ENCODE results near the gene PSMD13. TPM values are rescaled to one million over a fixed set of nuclear protein-coding genes. Genes with fewer than 3 reads are reported as not detected.

PSMD13 gene
- total and polyA plus RNA-seq, 2 of the 13 experiments (the other 11 are each of a cell fraction or from before 2014, with no cell fraction given) = 83.0 to 117 TPM

DNA sequence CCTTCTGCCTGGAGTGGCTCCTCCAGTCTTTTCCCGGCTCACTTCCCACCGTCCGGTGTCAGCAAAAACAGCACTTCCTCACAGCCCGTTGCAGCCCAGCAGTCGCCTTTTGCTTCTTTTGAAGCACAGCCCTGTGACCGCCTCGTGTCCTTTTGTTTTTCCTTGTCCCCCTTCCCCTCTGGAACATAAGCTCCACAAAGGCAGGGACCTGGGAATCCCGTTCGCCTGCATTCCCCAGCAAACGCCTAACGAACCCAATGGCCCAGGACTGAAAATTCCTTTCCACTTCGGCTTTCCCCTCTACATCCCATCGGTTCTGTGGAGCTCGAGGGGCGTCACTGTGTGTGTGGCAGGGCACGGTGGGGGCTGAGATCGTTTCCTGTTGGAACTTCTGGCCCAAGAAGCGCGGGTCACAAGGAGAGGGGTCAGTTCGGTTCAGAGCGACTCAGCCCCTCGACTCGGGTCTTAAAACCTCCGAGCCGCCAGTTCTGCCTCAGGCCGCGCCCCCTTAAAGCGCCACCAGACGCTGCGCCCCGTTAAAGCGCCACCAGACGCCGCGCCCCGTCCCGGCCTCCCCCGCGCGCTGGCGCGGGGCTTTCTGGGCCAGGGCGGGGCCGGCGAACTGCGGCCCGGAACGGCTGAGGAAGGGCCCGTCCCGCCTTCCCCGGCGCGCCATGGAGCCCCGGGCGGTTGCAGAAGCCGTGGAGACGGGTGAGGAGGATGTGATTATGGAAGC is 28.4 kb upstream of the PSMD13 start (continued):
- no peak for TF ChIP-seq GLI4 (CRISPR knock-in tag; IDR thresholded peaks at IDR 0.05; ENCODE audit: borderline replicate concordance)
- TF ChIP-seq SATB2 (CRISPR knock-in tag; IDR thresholded peaks at IDR 0.05) = no peak
- TF ChIP-seq ATM (IDR thresholded peaks at IDR 0.05; ENCODE audit: borderline replicate concordance) = no peak
- TF ChIP-seq TFE3 (CRISPR knock-in tag; IDR thresholded peaks at IDR 0.05) = no peak
- TF ChIP-seq ZBTB42 (CRISPR knock-in tag; IDR thresholded peaks at IDR 0.05) = no peak
- TF ChIP-seq ZNF773 (CRISPR knock-in tag; IDR thresholded peaks at IDR 0.05; ENCODE audit: borderline replicate concordance) = no peak
- TF ChIP-seq ZNF354B (CRISPR knock-in tag; IDR thresholded peaks at IDR 0.05) = no peak
- TF ChIP-seq ZEB1 (IDR thresholded peaks at IDR 0.05; ENCODE audit: insufficient replicate concordance, low read depth) = no peak
- TF ChIP-seq YEATS4 (CRISPR knock-in tag; IDR thresholded peaks at IDR 0.05; ENCODE audit: borderline replicate concordance) = peak; percentile 56; the same call in 1 of the 2 replicates
- TF ChIP-seq ZNF792 (CRISPR knock-in tag; IDR thresholded peaks at IDR 0.05) = no peak
- TF ChIP-seq SNAPC2 (CRISPR knock-in tag; IDR thresholded peaks at IDR 0.05) = no peak
- TF ChIP-seq ZNF639 (CRISPR knock-in tag; conservative IDR thresholded peaks at IDR 0.05) = no peak
- no peak for TF ChIP-seq NFATC3 (CRISPR knock-in tag; IDR thresholded peaks at IDR 0.05)
- no peak for TF ChIP-seq CEBPB (IDR thresholded peaks at IDR 0.05; ENCODE audit: borderline replicate concordance, low read depth, low read length)
- no peak for TF ChIP-seq RCOR2 (CRISPR knock-in tag; IDR thresholded peaks at IDR 0.05)
- no peak for TF ChIP-seq ZNF839 (CRISPR knock-in tag; IDR thresholded peaks at IDR 0.05; ENCODE audit: borderline replicate concordance)
- peak; percentile 84 for TF ChIP-seq KDM2A (CRISPR knock-in tag; IDR thresholded peaks at IDR 0.05; ENCODE audit: borderline replicate concordance, low read depth)
- no peak for TF ChIP-seq MEIS2 (CRISPR knock-in tag; IDR thresholded peaks at IDR 0.05)
- TF ChIP-seq, protein P1, sequence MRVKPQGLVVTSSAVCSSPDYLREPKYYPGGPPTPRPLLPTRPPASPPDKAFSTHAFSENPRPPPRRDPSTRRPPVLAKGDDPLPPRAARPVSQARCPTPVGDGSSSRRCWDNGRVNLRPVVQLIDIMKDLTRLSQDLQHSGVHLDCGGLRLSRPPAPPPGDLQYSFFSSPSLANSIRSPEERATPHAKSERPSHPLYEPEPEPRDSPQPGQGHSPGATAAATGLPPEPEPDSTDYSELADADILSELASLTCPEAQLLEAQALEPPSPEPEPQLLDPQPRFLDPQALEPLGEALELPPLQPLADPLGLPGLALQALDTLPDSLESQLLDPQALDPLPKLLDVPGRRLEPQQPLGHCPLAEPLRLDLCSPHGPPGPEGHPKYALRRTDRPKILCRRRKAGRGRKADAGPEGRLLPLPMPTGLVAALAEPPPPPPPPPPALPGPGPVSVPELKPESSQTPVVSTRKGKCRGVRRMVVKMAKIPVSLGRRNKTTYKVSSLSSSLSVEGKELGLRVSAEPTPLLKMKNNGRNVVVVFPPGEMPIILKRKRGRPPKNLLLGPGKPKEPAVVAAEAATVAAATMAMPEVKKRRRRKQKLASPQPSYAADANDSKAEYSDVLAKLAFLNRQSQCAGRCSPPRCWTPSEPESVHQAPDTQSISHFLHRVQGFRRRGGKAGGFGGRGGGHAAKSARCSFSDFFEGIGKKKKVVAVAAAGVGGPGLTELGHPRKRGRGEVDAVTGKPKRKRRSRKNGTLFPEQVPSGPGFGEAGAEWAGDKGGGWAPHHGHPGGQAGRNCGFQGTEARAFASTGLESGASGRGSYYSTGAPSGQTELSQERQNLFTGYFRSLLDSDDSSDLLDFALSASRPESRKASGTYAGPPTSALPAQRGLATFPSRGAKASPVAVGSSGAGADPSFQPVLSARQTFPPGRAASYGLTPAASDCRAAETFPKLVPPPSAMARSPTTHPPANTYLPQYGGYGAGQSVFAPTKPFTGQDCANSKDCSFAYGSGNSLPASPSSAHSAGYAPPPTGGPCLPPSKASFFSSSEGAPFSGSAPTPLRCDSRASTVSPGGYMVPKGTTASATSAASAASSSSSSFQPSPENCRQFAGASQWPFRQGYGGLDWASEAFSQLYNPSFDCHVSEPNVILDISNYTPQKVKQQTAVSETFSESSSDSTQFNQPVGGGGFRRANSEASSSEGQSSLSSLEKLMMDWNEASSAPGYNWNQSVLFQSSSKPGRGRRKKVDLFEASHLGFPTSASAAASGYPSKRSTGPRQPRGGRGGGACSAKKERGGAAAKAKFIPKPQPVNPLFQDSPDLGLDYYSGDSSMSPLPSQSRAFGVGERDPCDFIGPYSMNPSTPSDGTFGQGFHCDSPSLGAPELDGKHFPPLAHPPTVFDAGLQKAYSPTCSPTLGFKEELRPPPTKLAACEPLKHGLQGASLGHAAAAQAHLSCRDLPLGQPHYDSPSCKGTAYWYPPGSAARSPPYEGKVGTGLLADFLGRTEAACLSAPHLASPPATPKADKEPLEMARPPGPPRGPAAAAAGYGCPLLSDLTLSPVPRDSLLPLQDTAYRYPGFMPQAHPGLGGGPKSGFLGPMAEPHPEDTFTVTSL (CRISPR knock-in tag; IDR thresholded peaks at IDR 0.05; ENCODE audit: borderline replicate concordance) = no peak
- TF ChIP-seq STAT5B (CRISPR knock-in tag; IDR thresholded peaks at IDR 0.05) = no peak

Measured in HepG2 (cell line).